Stomach smooth muscle (tissue), 2 donors: ENCODE data around the gene TOP2A.

Experiments used
- H3K27ac ChIP-seq: one replicate; pipeline ENCODE4 v1.7.0; 2013; ENCODE audit warnings: mild to moderate bottlenecking, low read length, inconsistent platforms
- H3K27me3 ChIP-seq, 2 donors: one replicate each; pipeline ENCODE4 v1.7.0; 2013; ENCODE audit warnings: low read length in 2 of 2; ENCODE audit not compliant: insufficient read depth in 2 of 2, control insufficient read depth in 1 of 2
- H3K36me3 ChIP-seq, 2 donors: one replicate each; pipeline ENCODE4 v1.7.0; 2013; ENCODE audit warnings: low read length in 2 of 2; ENCODE audit not compliant: control insufficient read depth in 2 of 2, insufficient read depth in 2 of 2
- H3K4me1 ChIP-seq: one replicate; pipeline ENCODE4 v1.7.0; 2013; ENCODE audit warnings: low read length; ENCODE audit not compliant: control insufficient read depth, insufficient read depth
- H3K4me3 ChIP-seq, 2 donors: one replicate each; pipeline ENCODE4 v1.7.0; 2013; ENCODE audit warnings: low read length in 2 of 2
- H3K9ac ChIP-seq, 2 donors: one replicate each; pipeline ENCODE4 v1.7.0; 2013; ENCODE audit warnings: low read length in 2 of 2, mild to moderate bottlenecking in 1 of 2
- H3K9me3 ChIP-seq, 2 donors: one replicate each; pipeline ENCODE4 v1.7.0; 2013; ENCODE audit warnings: low read length in 2 of 2; ENCODE audit not compliant: control insufficient read depth in 2 of 2
- donor health status: healthy.
- donor health status: Pancreatic carcinoma.

TOP2A gene

GRCh38 chr17:40364906-40365305 lies 52.8 kb downstream of the TOP2A start:
- no peaks in the 10 kb centered on the region for H3K27me3 ChIP-seq
- H3K36me3 ChIP-seq, result no peaks in the 10 kb centered on the region
- no peak overlapping the region for H3K9ac ChIP-seq
- peaks cover 23% of the 10 kb centered on the region for H3K4me1 ChIP-seq
- H3K4me3 ChIP-seq, result peak overlapping the region in 1 of 2 donors; percentile 77
- H3K27ac ChIP-seq, result no peak overlapping the region
- no peaks in the 10 kb centered on the region for H3K9me3 ChIP-seq

GRCh38 chr17:40364121-40364861 lies 53.4 kb downstream of the TOP2A start, which contains the start of gene GJD3:
GJD3 (minus strand) TSS chr17:40364737; CDS start chr17:40363815, 922 bp downstream.
- H3K4me1 ChIP-seq, result peaks cover 23% of the 10 kb centered on the region
- H3K9me3 ChIP-seq, result no peaks in the 10 kb centered on the region
- no peak within 1 kb of the TSS for H3K9ac ChIP-seq
- H3K4me3 ChIP-seq, result peak within 1 kb of the TSS; percentile 59 to 77
- no peak within 1 kb of the TSS for H3K27ac ChIP-seq
- H3K36me3 ChIP-seq, result no peaks in the 10 kb centered on the region
- no peaks in the 10 kb centered on the region for H3K27me3 ChIP-seq

- H3K4me3 ChIP-seq, result peak overlapping the region; percentile 59 to 77
- H3K4me1 ChIP-seq, result peaks cover 23% of the 10 kb centered on the region
- H3K9me3 ChIP-seq, result no peaks in the 10 kb centered on the region
- H3K27me3 ChIP-seq, result no peaks in the 10 kb centered on the region
- no peak overlapping the region for H3K27ac ChIP-seq
- no peak overlapping the region for H3K9ac ChIP-seq
- H3K36me3 ChIP-seq, result no peaks in the 10 kb centered on the region
Observed at GRCh38 chr17:40363111-40363827, 54.4 kb downstream of the TOP2A start.

- Histone ChIP-seq H3K4me1 (peaks cover 23% of the 10 kb centered on the region), H3K9me3 (no peaks in the 10 kb centered on the region), H3K27ac (no peak overlapping the region), H3K9ac (no peak overlapping the region), H3K4me3 (peak overlapping the region; percentile 59 to 77), H3K36me3 (no peaks in the 10 kb centered on the region), H3K27me3 (no peaks in the 10 kb centered on the region)
Observed at GRCh38 chr17:40362696-40363110, 55.0 kb downstream of the TOP2A start.

GRCh38 chr17:40361925-40362695 lies 55.6 kb downstream of the TOP2A start:
- Histone ChIP-seq H3K4me3 (peak overlapping the region in 1 of 2 donors; percentile 77), H3K27ac (no peak overlapping the region), H3K9ac (no peak overlapping the region)

GRCh38 chr17:40361063-40361924 lies 56.4 kb downstream of the TOP2A start:
- Histone ChIP-seq H3K9me3 (no peaks in the 10 kb centered on the region), H3K27me3 (no peaks in the 10 kb centered on the region), H3K4me1 (peaks cover 25% of the 10 kb centered on the region), H3K27ac (no peak overlapping the region), H3K4me3 (no peak overlapping the region), H3K36me3 (peaks cover 0 to 1% of the 10 kb centered on the region in 2 donors), H3K9ac (no peak overlapping the region)

More at GRCh38 chr17:40361925-40362695, 55.6 kb downstream of the TOP2A start:
- H3K27me3 ChIP-seq, result no peaks in the 10 kb centered on the region
- peaks cover 23% of the 10 kb centered on the region for H3K4me1 ChIP-seq
- H3K36me3 ChIP-seq, result no peaks in the 10 kb centered on the region
- no peaks in the 10 kb centered on the region for H3K9me3 ChIP-seq

- no peak overlapping the region for H3K27ac ChIP-seq
- H3K27me3 ChIP-seq, result no peaks in the 10 kb centered on the region
- peaks cover 34% of the 10 kb centered on the region for H3K4me1 ChIP-seq
- no peak overlapping the region for H3K4me3 ChIP-seq
- no peaks in the 10 kb centered on the region for H3K9me3 ChIP-seq
- peaks cover 4 to 7% of the 10 kb centered on the region in 2 donors for H3K36me3 ChIP-seq
- no peak overlapping the region for H3K9ac ChIP-seq
Observed at GRCh38 chr17:40360091-40360490, 57.6 kb downstream of the TOP2A start.

GRCh38 chr17:40358323-40359038 lies 59.2 kb downstream of the TOP2A start:
- Histone ChIP-seq H3K4me1 (peaks cover 32% of the 10 kb centered on the region), H3K4me3 (no peak overlapping the region), H3K9ac (no peak overlapping the region)

GRCh38 chr17:40356990-40357881 lies 60.5 kb downstream of the TOP2A start:
- no peak overlapping the region for H3K9ac ChIP-seq
- H3K9me3 ChIP-seq, result no peaks in the 10 kb centered on the region
- peaks cover 25% of the 10 kb centered on the region for H3K4me1 ChIP-seq
- no peaks in the 10 kb centered on the region for H3K27me3 ChIP-seq
- H3K4me3 ChIP-seq, result no peak overlapping the region
- no peak overlapping the region for H3K27ac ChIP-seq
- peaks cover 12 to 18% of the 10 kb centered on the region in 2 donors for H3K36me3 ChIP-seq

More at GRCh38 chr17:40358323-40359038, 59.2 kb downstream of the TOP2A start:
- Histone ChIP-seq H3K27ac (no peak overlapping the region), H3K27me3 (no peaks in the 10 kb centered on the region), H3K36me3 (peaks cover 9% of the 10 kb centered on the region in 2 donors), H3K9me3 (no peaks in the 10 kb centered on the region)
